Astrocyte of the cerebellum (primary cell): Measurements from ENCODE around the gene YWHAB.

Experiments
- DNase-seq: peaks from one replicate; pipeline ENCODE4 v3.0.0-alpha.2; 2011; ENCODE audit warnings: low read depth
- H3K4me3 ChIP-seq: 2 replicates; pipeline ENCODE4 v1.5.1; 2011; ENCODE audit warnings: mild to moderate bottlenecking, low read depth, low read length, moderate library complexity
- in situ Hi-C: cut with HindIII; loops from 2 replicates; pipeline ENCODE4 v1.10.0; 2017; ENCODE audit warnings: low sequenced_read_pairs
- TF ChIP-seq, protein P1 (sequence below): IDR thresholded peaks from 2 replicates; pipeline ENCODE4 v1.5.1; 2012; ENCODE audit warnings: low read length, low read depth, moderate library complexity, mild to moderate bottlenecking; ENCODE audit errors: missing control alignments

YWHAB gene

DNA sequence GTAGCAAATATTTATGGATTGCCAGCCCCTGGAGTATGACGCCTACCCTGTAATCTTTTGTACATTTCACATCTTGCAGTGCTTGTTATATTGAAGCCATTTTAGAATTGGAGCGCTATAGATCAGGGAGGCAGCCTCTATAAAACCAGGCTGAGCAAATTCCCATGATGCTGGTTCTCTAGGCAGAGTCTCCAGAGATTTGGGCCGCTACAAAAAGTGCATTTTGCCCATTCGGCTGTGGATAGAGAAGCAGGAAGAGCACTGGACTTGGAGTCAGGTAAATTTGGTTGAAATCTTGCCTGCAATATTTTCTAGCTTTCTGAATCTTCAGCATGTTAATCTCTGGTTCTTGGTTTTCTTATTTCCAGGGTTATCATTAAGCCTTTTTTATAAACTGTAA is 2.0 kb downstream of the YWHAB start:
- TF ChIP-seq, protein P1, sequence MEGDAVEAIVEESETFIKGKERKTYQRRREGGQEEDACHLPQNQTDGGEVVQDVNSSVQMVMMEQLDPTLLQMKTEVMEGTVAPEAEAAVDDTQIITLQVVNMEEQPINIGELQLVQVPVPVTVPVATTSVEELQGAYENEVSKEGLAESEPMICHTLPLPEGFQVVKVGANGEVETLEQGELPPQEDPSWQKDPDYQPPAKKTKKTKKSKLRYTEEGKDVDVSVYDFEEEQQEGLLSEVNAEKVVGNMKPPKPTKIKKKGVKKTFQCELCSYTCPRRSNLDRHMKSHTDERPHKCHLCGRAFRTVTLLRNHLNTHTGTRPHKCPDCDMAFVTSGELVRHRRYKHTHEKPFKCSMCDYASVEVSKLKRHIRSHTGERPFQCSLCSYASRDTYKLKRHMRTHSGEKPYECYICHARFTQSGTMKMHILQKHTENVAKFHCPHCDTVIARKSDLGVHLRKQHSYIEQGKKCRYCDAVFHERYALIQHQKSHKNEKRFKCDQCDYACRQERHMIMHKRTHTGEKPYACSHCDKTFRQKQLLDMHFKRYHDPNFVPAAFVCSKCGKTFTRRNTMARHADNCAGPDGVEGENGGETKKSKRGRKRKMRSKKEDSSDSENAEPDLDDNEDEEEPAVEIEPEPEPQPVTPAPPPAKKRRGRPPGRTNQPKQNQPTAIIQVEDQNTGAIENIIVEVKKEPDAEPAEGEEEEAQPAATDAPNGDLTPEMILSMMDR, result no peak
- in situ Hi-C loops, result no loop called here
- no peak for DNase-seq
- peak overlapping the region; percentile 95 for H3K4me3 ChIP-seq

DNA sequence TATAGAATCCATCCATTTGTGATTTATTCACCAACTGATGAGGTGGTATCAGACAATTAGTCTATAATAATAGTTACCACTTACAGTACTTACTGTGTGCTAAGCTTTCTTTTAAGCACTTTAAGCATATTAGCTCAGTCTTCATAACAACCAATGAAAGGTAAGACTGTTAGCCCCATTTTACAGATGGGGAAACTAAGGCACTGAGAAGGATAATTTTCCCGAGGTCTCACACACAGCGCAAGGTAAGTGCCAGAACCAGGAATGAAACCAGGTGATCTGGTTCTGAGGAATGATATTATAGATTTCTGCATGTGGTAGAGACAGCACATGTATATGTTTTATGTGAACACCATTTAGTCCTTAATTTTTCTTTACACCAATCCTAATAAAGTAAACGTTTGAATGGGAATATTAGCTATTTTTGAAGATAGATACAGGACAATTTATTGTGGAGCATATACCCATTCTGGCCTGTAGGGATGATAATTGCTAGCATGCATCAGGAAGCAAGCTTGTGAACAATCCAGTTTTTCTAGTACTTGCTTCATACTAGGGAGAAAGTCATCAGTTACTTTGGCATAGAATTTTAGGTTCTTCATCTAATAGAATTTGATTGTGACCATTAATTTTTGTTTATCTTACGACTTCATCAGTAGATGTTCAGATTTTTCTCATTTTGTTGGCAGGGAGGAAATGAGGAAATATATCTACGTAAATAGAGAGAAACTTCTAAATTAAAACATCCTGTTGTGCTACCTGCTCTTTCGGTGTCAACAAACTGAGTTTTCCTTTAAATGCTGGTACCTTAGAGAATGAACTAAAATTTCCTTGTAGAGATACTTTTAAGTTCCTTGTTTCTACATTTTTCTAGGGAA is 3.0 kb downstream of the YWHAB start:
- DNase-seq, result no peak
- no peak overlapping the region for H3K4me3 ChIP-seq
- TF ChIP-seq, protein P1, result no peak
- in situ Hi-C loops, result no loop called here

DNA sequence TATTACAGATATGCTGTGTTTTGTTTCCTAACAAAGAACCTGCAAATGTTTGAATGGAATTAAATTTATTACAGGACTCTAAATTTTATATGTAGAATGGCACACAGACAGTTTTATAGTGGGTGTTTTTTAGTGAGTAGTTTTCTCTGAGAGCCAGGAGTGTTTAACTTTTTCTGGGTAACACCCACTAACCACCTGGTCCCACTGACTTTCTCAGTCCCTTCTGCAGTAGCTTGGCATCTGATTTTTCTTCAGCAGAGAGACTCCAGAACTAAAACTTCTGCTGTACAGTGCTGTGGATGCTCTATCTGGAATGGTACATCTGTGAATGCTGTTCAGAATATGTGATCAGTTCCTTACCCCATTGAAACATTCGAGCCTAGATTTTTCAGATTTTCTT is 6.3 kb downstream of the YWHAB start:
- H3K4me3 ChIP-seq, result no peak overlapping the region
- TF ChIP-seq, protein P1, result no peak
- no peak for DNase-seq
- in situ Hi-C loops, result no loop called here

DNA sequence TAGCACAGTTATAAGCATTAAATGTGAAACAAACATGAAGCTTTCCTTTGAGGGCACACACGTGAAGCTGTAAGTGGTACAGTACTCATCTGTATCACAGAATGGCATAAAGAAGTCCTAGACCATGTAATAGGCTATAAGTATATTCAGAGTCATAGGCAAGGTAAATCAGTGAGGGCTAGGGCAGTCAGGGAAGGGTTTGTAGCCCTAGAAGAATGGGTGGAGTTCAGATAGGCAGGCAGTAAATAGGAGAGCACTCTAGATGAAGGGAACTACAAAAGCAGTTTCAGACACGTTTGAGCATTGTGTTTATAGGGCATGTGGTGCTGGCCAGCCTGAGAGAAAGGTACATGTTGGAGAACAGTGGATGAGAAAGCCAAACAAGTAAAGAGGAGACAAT is 9.5 kb downstream of the YWHAB start:
- no peak overlapping the region for H3K4me3 ChIP-seq
- in situ Hi-C loops, result no loop called here
- TF ChIP-seq, protein P1, result no peak

DNA sequence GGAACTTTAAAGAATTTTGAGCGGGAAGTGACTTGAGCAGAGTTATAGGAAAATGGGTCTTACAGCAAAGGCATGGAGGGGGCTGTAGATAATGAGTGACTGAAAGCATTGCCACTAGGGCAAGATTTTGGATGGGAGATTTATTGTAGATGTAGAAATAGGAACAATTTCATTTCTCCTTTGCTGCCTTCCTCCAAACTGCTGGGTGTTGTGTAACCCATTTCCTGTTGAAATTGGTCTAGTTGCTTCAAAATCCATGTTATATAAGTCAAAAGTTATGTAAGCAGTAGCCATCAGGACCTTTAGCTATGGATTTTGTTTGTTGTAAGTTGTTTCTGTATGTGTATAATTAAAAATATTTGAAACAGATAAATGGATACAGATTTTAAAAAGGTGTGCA is 11.1 kb downstream of the YWHAB start:
- H3K4me3 ChIP-seq, result no peak overlapping the region
- in situ Hi-C loops, result no loop called here

More for the DNA sequence above, 9.5 kb downstream of the YWHAB start:
- DNase-seq, result no peak

DNA sequence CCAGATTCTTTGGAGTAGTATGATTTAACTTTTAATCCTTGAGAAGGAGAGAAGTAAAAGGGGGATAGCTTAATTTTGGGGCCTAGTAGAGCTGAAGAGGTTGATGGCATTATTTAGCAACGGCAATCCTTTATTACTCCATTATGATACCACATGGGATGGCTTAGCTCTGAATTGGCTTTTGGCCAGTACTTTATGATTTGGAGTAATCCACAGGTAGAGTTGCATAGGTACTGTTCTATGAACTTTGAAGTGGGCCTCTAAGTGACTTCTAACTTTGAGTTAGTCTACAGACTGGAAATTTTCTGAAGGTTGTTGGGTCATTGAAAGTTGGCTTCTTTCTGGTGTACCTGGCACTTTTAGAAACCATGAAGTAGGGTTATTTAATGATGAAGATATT is 11.6 kb downstream of the YWHAB start:
- H3K4me3 ChIP-seq, result no peak overlapping the region
- in situ Hi-C loops, result no loop called here
- DNase-seq, result no peak

More for the DNA sequence above, 11.1 kb downstream of the YWHAB start:
- DNase-seq, result no peak
- TF ChIP-seq, protein P1, result no peak

More for the DNA sequence above, 11.6 kb downstream of the YWHAB start:
- TF ChIP-seq, protein P1, result no peak
